GM12801 (cell line): ENCODE data around the gene EPOP.

Experiments
- TF ChIP-seq, protein P1 (sequence below): IDR thresholded peaks from one replicate; pipeline ENCODE4 v1.5.1; 2011; ENCODE audit warnings: control low read depth; ENCODE audit not compliant: insufficient read length; ENCODE audit errors: extremely low read depth

EPOP gene

GRCh38 chr17:38658741-38659345, 15.9 kb downstream of the EPOP start:
- TF ChIP-seq, protein P1, sequence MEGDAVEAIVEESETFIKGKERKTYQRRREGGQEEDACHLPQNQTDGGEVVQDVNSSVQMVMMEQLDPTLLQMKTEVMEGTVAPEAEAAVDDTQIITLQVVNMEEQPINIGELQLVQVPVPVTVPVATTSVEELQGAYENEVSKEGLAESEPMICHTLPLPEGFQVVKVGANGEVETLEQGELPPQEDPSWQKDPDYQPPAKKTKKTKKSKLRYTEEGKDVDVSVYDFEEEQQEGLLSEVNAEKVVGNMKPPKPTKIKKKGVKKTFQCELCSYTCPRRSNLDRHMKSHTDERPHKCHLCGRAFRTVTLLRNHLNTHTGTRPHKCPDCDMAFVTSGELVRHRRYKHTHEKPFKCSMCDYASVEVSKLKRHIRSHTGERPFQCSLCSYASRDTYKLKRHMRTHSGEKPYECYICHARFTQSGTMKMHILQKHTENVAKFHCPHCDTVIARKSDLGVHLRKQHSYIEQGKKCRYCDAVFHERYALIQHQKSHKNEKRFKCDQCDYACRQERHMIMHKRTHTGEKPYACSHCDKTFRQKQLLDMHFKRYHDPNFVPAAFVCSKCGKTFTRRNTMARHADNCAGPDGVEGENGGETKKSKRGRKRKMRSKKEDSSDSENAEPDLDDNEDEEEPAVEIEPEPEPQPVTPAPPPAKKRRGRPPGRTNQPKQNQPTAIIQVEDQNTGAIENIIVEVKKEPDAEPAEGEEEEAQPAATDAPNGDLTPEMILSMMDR = no peak

GRCh38 chr17:38657824-38658740, 16.7 kb downstream of the EPOP start:
- TF ChIP-seq, protein P1 = no peak

GRCh38 chr17:38656959-38657823, 17.6 kb downstream of the EPOP start:
- TF ChIP-seq, protein P1 = no peak

DNA sequence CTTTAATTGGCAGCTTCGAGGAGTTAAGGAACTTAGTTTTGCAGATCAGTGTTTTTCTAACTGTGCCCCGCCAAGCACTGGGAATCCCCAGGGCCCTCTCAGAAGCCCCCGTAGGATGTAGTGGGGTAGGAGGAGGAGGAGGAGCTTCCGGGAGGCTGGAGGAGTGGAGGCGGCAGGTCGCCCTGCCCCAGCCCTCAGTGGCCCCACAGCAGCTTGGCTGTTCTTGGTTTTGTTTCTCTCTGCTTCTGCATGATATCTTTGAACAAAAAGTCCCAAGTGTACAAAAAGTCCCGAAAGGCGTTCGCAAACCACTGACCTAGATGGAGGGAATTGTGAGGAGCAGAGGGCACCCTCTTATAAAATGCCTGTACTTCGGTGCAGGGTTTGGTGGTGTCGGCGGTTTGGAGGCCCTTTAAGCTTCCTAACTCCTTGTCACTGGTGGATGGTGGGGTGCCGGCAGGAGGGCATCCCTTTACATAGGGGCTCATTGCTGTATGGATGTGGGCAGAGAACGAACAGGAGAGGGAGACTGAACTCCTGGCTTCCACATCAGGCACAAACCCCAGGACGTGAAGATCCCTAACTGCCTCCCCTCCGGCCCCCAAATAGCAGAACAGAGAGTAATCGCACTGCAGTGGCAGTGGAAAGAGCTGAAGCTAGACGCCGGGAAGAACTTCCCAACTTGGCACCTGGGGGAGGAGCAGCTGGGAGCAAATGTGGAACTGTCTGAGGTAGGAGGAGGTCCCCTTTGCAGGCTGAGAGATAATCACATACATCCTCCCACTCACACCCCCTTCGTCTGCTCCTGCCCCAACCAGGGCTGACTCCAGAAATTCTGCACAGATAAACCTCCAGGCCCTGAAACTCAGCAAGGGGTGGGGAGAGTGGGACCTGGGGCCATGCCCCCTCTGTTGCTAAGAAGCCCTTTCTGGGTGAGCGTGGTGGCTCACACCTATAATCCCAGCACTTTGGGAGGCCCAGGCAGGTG, 20.1 kb downstream of the EPOP start:
- TF ChIP-seq, protein P1 = no peak

DNA sequence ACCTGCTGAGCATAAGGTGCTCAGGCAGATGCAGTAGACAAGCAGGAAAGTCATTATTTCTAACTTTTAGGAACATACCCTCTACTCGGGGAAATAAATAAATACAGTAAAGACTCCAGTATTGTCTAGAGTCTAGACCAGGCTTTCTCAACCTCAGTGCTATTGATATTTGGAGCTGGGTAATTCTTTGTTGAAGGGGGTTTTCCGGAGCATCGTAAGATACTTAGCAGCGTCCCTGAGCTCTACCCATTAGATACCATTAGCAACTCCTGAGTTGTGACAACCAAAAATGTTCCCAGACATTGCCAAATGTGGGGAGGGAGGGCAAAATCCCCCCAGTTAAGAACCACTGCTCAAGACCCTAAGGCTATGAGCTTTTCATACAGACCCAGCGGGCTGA, 21.1 kb downstream of the EPOP start:
- TF ChIP-seq, protein P1 = no peak

GRCh38 chr17:38653230-38653629, 21.5 kb downstream of the EPOP start:
- TF ChIP-seq, protein P1 = no peak
